ENCODE results near the gene CIBAR2.

DNA sequence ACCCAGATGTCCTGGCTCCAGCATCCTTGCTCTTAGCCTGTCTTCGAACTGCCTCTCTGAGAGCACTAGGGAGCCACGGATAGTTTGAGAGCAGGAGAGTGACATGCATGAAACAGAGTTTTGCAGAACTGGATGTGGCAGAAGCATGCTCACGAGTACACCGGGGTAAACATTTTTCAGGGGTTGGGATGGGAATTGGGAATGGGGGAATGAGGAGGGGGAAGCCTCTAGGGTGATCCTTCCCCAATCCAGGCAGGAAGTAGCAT, 34.2 kb upstream of the CIBAR2 start:
- TF ChIP-seq, protein P1, sequence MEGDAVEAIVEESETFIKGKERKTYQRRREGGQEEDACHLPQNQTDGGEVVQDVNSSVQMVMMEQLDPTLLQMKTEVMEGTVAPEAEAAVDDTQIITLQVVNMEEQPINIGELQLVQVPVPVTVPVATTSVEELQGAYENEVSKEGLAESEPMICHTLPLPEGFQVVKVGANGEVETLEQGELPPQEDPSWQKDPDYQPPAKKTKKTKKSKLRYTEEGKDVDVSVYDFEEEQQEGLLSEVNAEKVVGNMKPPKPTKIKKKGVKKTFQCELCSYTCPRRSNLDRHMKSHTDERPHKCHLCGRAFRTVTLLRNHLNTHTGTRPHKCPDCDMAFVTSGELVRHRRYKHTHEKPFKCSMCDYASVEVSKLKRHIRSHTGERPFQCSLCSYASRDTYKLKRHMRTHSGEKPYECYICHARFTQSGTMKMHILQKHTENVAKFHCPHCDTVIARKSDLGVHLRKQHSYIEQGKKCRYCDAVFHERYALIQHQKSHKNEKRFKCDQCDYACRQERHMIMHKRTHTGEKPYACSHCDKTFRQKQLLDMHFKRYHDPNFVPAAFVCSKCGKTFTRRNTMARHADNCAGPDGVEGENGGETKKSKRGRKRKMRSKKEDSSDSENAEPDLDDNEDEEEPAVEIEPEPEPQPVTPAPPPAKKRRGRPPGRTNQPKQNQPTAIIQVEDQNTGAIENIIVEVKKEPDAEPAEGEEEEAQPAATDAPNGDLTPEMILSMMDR (conservative IDR thresholded peaks at IDR 0.05 in 1 of 2, IDR thresholded peaks at IDR 0.05 in 1 of 2; ENCODE audit: low read depth in 1 of 2, low read length in 2 of 2): no peak
- no peak for TF ChIP-seq EZH2 (IDR thresholded peaks at IDR 0.05; ENCODE audit: low read length, missing control alignments)

Data from fibroblast of lung (primary cell).